HEK293T (cell line): Measurements from ENCODE around the gene CLCN1.

Source experiments
- BHLHE40 ChIP-seq: fragments of 450-650 bp; IDR thresholded peaks from 2 replicates; pipeline ENCODE4 v1.6.1; 2016; ENCODE audit warnings: mild to moderate bottlenecking, moderate library complexity, borderline replicate concordance
- CTBP1 ChIP-seq: fragments of 450-650 bp; IDR thresholded peaks from 2 replicates; pipeline ENCODE4 v1.6.1; 2016; ENCODE audit warnings: borderline replicate concordance
- ELF4 ChIP-seq: fragments of 450-650 bp; IDR thresholded peaks from 2 replicates; pipeline ENCODE4 v1.6.1; 2017; ENCODE audit warnings: antibody characterized with exemption
- FOXM1 ChIP-seq: fragments of 450-650 bp; IDR thresholded peaks from 2 replicates; pipeline ENCODE4 v1.6.1; 2017; ENCODE audit warnings: mild to moderate bottlenecking, borderline replicate concordance
- L3MBTL2 ChIP-seq: fragments of 450-650 bp; conservative IDR thresholded peaks from 2 replicates; pipeline ENCODE4 v1.6.1; 2016; ENCODE audit warnings: mild to moderate bottlenecking
- LEF1 ChIP-seq: fragments of 450-650 bp; IDR thresholded peaks from 2 replicates; pipeline ENCODE4 v1.6.1; 2017; ENCODE audit warnings: mild to moderate bottlenecking, borderline replicate concordance
- NFRKB ChIP-seq: fragments of 450-650 bp; IDR thresholded peaks from 2 replicates; pipeline ENCODE4 v1.6.1; 2016; ENCODE audit warnings: mild to moderate bottlenecking, moderate library complexity
- SP1 ChIP-seq: fragments of 450-650 bp; IDR thresholded peaks from 2 replicates; pipeline ENCODE4 v1.6.1; 2017
- SUZ12 ChIP-seq: fragments of 450-650 bp; IDR thresholded peaks from 2 replicates; pipeline ENCODE4 v1.6.1; 2016; ENCODE audit warnings: mild to moderate bottlenecking
- TARDBP ChIP-seq: fragments of 450-650 bp; IDR thresholded peaks from 2 replicates; pipeline ENCODE4 v1.6.1; 2016
- TF ChIP-seq, protein P1 (sequence below): fragments of 450-650 bp; IDR thresholded peaks from 2 replicates; pipeline ENCODE4 v1.6.1; 2016

DNA sequence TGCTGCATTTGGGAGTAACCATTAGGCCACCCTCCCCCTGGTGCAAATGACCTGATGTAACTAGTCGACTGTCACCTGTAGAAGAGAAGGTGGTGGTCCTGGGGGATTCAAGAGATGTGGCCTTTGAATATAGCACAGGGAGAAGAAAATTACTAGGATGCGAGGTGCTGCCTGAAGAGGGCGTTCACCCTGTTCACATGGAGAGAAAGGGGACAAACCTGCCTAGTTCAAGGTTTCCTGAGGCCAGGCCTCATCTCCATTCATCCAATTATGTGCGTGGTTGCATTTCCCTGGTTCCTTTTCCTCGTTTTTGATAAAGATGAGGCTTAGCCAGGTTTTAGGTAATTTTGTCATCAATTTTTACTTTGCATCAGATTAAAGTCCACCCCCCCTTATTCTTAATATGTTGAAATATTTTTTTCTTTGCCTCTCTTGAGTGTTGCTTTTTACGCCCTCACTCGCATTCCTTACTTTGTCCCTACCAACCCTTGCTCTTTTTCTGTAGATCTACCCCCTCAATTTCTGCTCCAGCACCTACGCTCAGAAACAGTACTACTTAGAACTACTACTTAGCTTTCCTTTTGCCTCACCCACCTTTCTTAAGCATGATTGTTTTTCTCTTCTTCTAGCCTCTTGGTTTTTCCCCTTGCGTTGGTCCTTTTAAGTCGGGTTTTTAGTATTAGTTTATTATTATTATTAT, 13.7 kb downstream of the CLCN1 start:
- no peak for TF ChIP-seq L3MBTL2
- TF ChIP-seq LEF1: no peak
- no peak for TF ChIP-seq BHLHE40
- no peak for TF ChIP-seq ELF4
- no peak for TF ChIP-seq SUZ12
- no peak for TF ChIP-seq CTBP1
- TF ChIP-seq SP1: no peak
- no peak for TF ChIP-seq TARDBP
- no peak for TF ChIP-seq NFRKB
- TF ChIP-seq, protein P1, sequence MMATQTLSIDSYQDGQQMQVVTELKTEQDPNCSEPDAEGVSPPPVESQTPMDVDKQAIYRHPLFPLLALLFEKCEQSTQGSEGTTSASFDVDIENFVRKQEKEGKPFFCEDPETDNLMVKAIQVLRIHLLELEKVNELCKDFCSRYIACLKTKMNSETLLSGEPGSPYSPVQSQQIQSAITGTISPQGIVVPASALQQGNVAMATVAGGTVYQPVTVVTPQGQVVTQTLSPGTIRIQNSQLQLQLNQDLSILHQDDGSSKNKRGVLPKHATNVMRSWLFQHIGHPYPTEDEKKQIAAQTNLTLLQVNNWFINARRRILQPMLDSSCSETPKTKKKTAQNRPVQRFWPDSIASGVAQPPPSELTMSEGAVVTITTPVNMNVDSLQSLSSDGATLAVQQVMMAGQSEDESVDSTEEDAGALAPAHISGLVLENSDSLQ: no peak
- TF ChIP-seq FOXM1: no peak
